NCI-H748 treated with DMSO at 0.1 percent for 48 hours (cell line): ENCODE measurements around the gene DUSP22.

ENCODE experiments used
- DNase-seq: peaks from one replicate; lab custom pipeline; 2025; lab: John Stamatoyannopoulos, UW

DUSP22 gene

GRCh38 chr6:395432-396125 lies 103.3 kb downstream of the DUSP22 start:
- no peak for DNase-seq

- no peak for DNase-seq
Observed at GRCh38 chr6:396126-396520, 103.8 kb downstream of the DUSP22 start.

GRCh38 chr6:397056-397455 lies 104.8 kb downstream of the DUSP22 start:
- DNase-seq: no peak

GRCh38 chr6:397604-398003 lies 105.3 kb downstream of the DUSP22 start:
- no peak for DNase-seq

GRCh38 chr6:398065-398464 lies 105.8 kb downstream of the DUSP22 start:
- no peak for DNase-seq

- DNase-seq: no peak
Observed at GRCh38 chr6:398558-399078, 106.3 kb downstream of the DUSP22 start.

GRCh38 chr6:399785-400534 lies 107.7 kb downstream of the DUSP22 start:
- no peak for DNase-seq

GRCh38 chr6:400815-401214 lies 108.5 kb downstream of the DUSP22 start:
- no peak for DNase-seq
